GM12878 (cell line): ENCODE data around the gene KCNQ1OT1. TPM values are rescaled to one million over a fixed set of nuclear protein-coding genes. Genes with fewer than 3 reads are reported as not detected.

Experiments used
- ATAC-seq: fragments of 200-7000 bp; cut with Tn5 transposase; 3 replicates; pipeline ENCODE4 v1.9.1; 2020; ENCODE audit warnings: mild to moderate bottlenecking, moderate library complexity
- BruUV-seq: library from RNA; stranded (reverse); fragments of 400-500 nt; replicated peaks from 2 replicates; lab custom pipeline; 2021; lab: Mats Ljungman, UMichigan
- CTCF ChIA-PET: fragments of 300-600 bp; sonication (Branson Sonifier 250); formaldehyde crosslinking; extraction: SDS; loops from one replicate; lab custom pipeline; 2021; ENCODE audit warnings: inconsistent platforms; lab: Yijun Ruan, JAX
- POLR2A ChIA-PET: fragments of 350-600 bp; formaldehyde crosslinking; extraction: SDS; loops from one replicate; lab custom pipeline; 2021; ENCODE audit warnings: inconsistent platforms; lab: Charles Lee
- RAD21 ChIA-PET: fragments of 300-600 bp; sonication (Branson Sonifier 250); formaldehyde crosslinking; loops from one replicate; lab custom pipeline; 2023; ENCODE audit warnings: antibody characterized with exemption; ENCODE audit not compliant: unreplicated experiment; lab: Charles Lee
- SMC1A ChIA-PET: fragments of 300-600 bp; sonication (Branson Sonifier 250); formaldehyde crosslinking; loops from one replicate; lab custom pipeline; 2023; ENCODE audit not compliant: unreplicated experiment, uncharacterized antibody; lab: Charles Lee
- DNase-seq: peaks from one replicate; pipeline ENCODE4 v3.0.0-alpha.2; 2011; ENCODE audit warnings: low read depth, low spot score
- FAIRE-seq: peaks from 3 replicates; lab custom pipeline; 2011; peaks lifted over from hg19 to GRCh38; lab: Jason Lieb, UNC
- H2AFZ ChIP-seq: 2 replicates; pipeline ENCODE4 v1.6.0; 2011; ENCODE audit warnings: low read depth, low read length, control low read depth; ENCODE audit not compliant: control insufficient read depth
- H3K27ac ChIP-seq: 2 replicates; pipeline ENCODE4 v1.5.1; 2011; ENCODE audit warnings: control low read depth; ENCODE audit not compliant: control insufficient read depth, insufficient read depth
- H3K27me3 ChIP-seq, 2 experiments: replicated peaks in 1 of 2; 2 replicates each; pipeline versions ENCODE4 v1.6.0 to v1.6.1; 2011; ENCODE audit warnings: low read length in 1 of 2; ENCODE audit not compliant: control insufficient read depth in 2 of 2, insufficient read depth in 2 of 2
- H3K36me3 ChIP-seq, 2 experiments: 2 replicates each; pipeline ENCODE4 v1.5.1; 2011; ENCODE audit warnings: low read length in 1 of 2; ENCODE audit not compliant: control insufficient read depth in 2 of 2, insufficient read depth in 2 of 2
- H3K4me1 ChIP-seq: 2 replicates; pipeline ENCODE4 v1.6.1; 2011; ENCODE audit warnings: mild to moderate bottlenecking, low read length, moderate library complexity, mixed read lengths; ENCODE audit not compliant: control insufficient read depth, insufficient read depth
- H3K4me2 ChIP-seq: 2 replicates; pipeline ENCODE4 v1.6.0; 2011; ENCODE audit warnings: control low read depth; ENCODE audit not compliant: control insufficient read depth, insufficient read depth
- H3K4me3 ChIP-seq: fragments of 200-600 bp; sonication (generic); 2 replicates; pipeline ENCODE4 v1.5.1; 2016
- H3K79me2 ChIP-seq: 2 replicates; pipeline ENCODE4 v1.6.0; 2011; ENCODE audit warnings: low read length; ENCODE audit not compliant: control insufficient read depth, insufficient read depth
- H3K9ac ChIP-seq: 2 replicates; pipeline ENCODE4 v1.8.0; 2011; ENCODE audit warnings: low read length, control low read depth, mixed read lengths; ENCODE audit not compliant: control insufficient read depth, insufficient read depth
- H3K9me3 ChIP-seq: replicated peaks from 3 replicates; pipeline ENCODE4 v1.5.1; 2011; ENCODE audit warnings: mild to moderate bottlenecking, low read length; ENCODE audit not compliant: control insufficient read depth, insufficient read depth
- H4K20me1 ChIP-seq: 2 replicates; pipeline ENCODE4 v1.6.0; 2011; ENCODE audit not compliant: control insufficient read depth, insufficient read depth
- BHLHE40 ChIP-seq, 2 experiments: fragments of 450-650 bp in 1 of 2; IDR thresholded peaks; 2 replicates each; pipeline ENCODE4 v1.6.1; 2011 to 2017; ENCODE audit warnings: low read depth in 2 of 2, borderline replicate concordance in 1 of 2, improper control_type of control experiment in 1 of 2, low read length in 1 of 2, mild to moderate bottlenecking in 1 of 2
- EED ChIP-seq: sonication (generic); IDR thresholded peaks from 2 replicates; pipeline ENCODE4 v1.6.1; 2016; ENCODE audit warnings: antibody characterized with exemption, low read depth
- HCFC1 ChIP-seq: fragments of 150-350 bp; IDR thresholded peaks from 2 replicates; pipeline ENCODE4 v1.6.1; 2014; ENCODE audit warnings: low read length
- HDAC6 ChIP-seq: fragments of 200-600 bp; sonication (generic); IDR thresholded peaks from one replicate; pipeline ENCODE4 v1.8.0; 2017; ENCODE audit warnings: antibody characterized with exemption; ENCODE audit not compliant: unreplicated experiment
- JUNB ChIP-seq: IDR thresholded peaks from 2 replicates; pipeline ENCODE4 v1.6.1; 2016; ENCODE audit warnings: antibody characterized with exemption, mild to moderate bottlenecking
- KAT2A ChIP-seq: conservative IDR thresholded peaks from 2 replicates; pipeline ENCODE4 v1.6.1; 2011; ENCODE audit warnings: low read depth, low read length; ENCODE audit not compliant: control insufficient read depth
- SIN3A ChIP-seq: IDR thresholded peaks from 2 replicates; pipeline ENCODE4 v1.6.1; 2012; ENCODE audit warnings: low read depth, low read length, improper control_type of control experiment
- SMAD5 ChIP-seq: IDR thresholded peaks from 2 replicates; pipeline ENCODE4 v1.6.1; 2016; ENCODE audit warnings: antibody characterized with exemption, low read depth
- TAF1 ChIP-seq: IDR thresholded peaks from 2 replicates; pipeline ENCODE4 v1.6.1; 2011; ENCODE audit warnings: mild to moderate bottlenecking, low read depth, low read length, borderline replicate concordance
- ZNF217 ChIP-seq: fragments of 450-650 bp; IDR thresholded peaks from 2 replicates; pipeline ENCODE4 v1.6.1; 2017; ENCODE audit warnings: antibody characterized with exemption, mild to moderate bottlenecking
- WGBS: methylation state at CpG from one replicate; pipeline ENCODE4 v1.1.6; 2016; ENCODE audit warnings: low lambda C conversion rate; ENCODE audit not compliant: insufficient replicate concordance, insufficient coverage; ENCODE audit errors: missing lambda C conversion rate; 5-methylcytosine and 5-hydroxymethylcytosine counted together
- in situ Hi-C: fragments of 300-500 bp; cut with MboI; formaldehyde crosslinking; loops from 9 replicates; pipeline ENCODE4 v1.14.3; 2018; ENCODE audit warnings: mixed read lengths
- intact Hi-C: fragments of 100-400 bp; cut with micrococcal nuclease; formaldehyde crosslinking; loops from one replicate; pipeline ENCODE4 v1.14.2; 2022; ENCODE audit not compliant: unreplicated experiment
- polyA plus RNA-seq, 11 experiments: library from polyadenylated mRNA; depleted of rRNA in 4 of 11; unstranded in 6 of 11; stranded (reverse) in 5 of 11; fragments of >200 nt; fragmentation: Nextera tagmentation in 4 of 11; fragmentation: Illumina TruSeq in 1 of 11; extraction: Ambion mirVana in 4 of 11; extraction: Trizol in 1 of 11; gene quantifications; 1 replicate in 1 of 11; 2 replicates in 10 of 11; pipeline versions ENCODE4 v1.2.1 to v1.2.3, GENCODE V29; 2011 to 2016; ENCODE audit warnings: inconsistent platforms in 2 of 11, missing spikeins in 2 of 11, low read depth in 1 of 11
- total RNA-seq, 4 experiments: library from RNA; depleted of rRNA in 3 of 4; stranded (reverse); fragments of >200 nt in 3 of 4; fragmentation: Illumina TruSeq in 1 of 4; extraction: Trizol in 1 of 4; gene quantifications; 2 replicates each; pipeline versions ENCODE4 v1.2.1 to v1.2.3, GENCODE V29; 2013 to 2021
- TF ChIP-seq, protein P1 (sequence below): IDR thresholded peaks from 2 replicates; pipeline ENCODE4 v1.6.1; 2012; ENCODE audit warnings: improper control_type of control experiment, low read depth, low read length; ENCODE audit not compliant: insufficient replicate concordance

Gene KCNQ1OT1
- total and polyA plus RNA-seq, 10 of the 15 experiments (the other 5 are each of a cell fraction or from before 2014, with no cell fraction given): 0.02 to 1.6 (median 0.41) TPM

DNA sequence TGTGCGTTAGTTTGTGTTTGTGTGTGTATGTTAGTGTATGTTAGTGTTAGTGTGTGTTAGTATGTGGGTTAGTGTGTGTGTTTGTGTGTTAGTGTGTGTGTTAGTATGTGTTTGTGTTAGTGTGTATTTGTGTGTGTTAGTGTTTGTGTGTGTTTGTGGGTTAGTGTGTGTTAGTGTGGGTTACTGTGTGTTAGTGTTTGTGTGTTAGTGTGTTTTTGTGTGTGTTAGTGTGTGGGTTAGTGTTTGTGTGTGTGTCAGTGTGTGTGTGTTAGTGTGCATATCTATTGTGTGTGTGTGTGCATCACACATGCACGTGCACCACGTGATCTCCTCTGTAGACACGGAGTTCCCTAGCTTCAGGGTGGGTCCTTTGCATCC is 115.4 kb downstream of the KCNQ1OT1 start:
- no peak for TF ChIP-seq SIN3A
- 0 out of 4 replicates have a peak, but pooled peaks of 1 of the 2 experiments have one; percentile 22 for TF ChIP-seq BHLHE40 (IDR thresholded peaks at IDR 0.05; ENCODE audit: borderline replicate concordance in 1 of 2, low read depth in 2 of 2, low read length in 1 of 2)
- ChIA-PET RAD21 (no interaction called here), POLR2A (no interaction called here), CTCF (no interaction called here), SMC1A (no interaction called here)
- no peaks in the 10 kb centered on the region for H3K27me3 ChIP-seq
- in situ Hi-C loops (no loop called here), intact Hi-C loops (no loop called here)
- no peak for ATAC-seq
- no peak overlapping the region for H3K27ac ChIP-seq
- H3K4me1 ChIP-seq: no peaks in the 10 kb centered on the region
- no peaks in the 10 kb centered on the region for H4K20me1 ChIP-seq
- BruUV-seq: no TSS peak
- no peak for DNase-seq
- H3K9ac ChIP-seq: no peak overlapping the region
- no peak overlapping the region for H3K4me3 ChIP-seq
- 17% methylated on average over 4 of the region's 4 CpGs for WGBS
- no peaks in the 10 kb centered on the region for H3K36me3 ChIP-seq
- FAIRE-seq: no peak
- no peak overlapping the region for H2AFZ ChIP-seq
- H3K9me3 ChIP-seq: no peaks in the 10 kb centered on the region
- no peak overlapping the region for H3K4me2 ChIP-seq
- no peaks in the 10 kb centered on the region for H3K79me2 ChIP-seq

DNA sequence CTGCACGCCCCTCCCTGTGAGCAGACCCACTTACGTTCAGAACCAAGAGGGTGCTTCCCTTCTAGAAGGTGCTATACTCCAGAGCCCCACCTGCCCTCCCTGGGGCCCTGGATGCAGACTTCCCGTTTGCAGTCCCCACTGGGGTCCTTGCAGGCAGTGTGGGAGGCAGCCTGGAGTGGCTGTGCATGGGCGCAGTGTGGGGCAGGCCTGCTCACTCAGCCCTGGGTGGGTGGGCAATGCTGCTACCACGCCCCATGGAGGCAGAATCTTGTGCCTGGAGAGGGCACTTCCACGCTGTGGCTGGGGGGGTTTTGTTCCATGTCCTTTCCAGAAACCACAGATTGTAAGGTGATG is 116.2 kb downstream of the KCNQ1OT1 start:
- no peak overlapping the region for H3K4me2 ChIP-seq
- ChIA-PET RAD21 (no interaction called here), SMC1A (no interaction called here), CTCF (no interaction called here), POLR2A (no interaction called here)
- in situ Hi-C loops: no loop called here
- no peak for DNase-seq
- no peaks in the 10 kb centered on the region for H3K9me3 ChIP-seq
- H3K36me3 ChIP-seq: no peaks in the 10 kb centered on the region
- no peak for ATAC-seq
- no peaks in the 10 kb centered on the region for H3K79me2 ChIP-seq
- H2AFZ ChIP-seq: no peak overlapping the region
- no peak overlapping the region for H3K9ac ChIP-seq
- intact Hi-C loops: no loop called here
- no peak overlapping the region for H3K27ac ChIP-seq
- no peak overlapping the region for H3K4me3 ChIP-seq
- no peak for FAIRE-seq
- H3K4me1 ChIP-seq: no peaks in the 10 kb centered on the region
- H3K27me3 ChIP-seq: no peaks in the 10 kb centered on the region
- WGBS: 33% methylated on average over 6 of the region's 6 CpGs
- BruUV-seq: no TSS peak
- no peaks in the 10 kb centered on the region for H4K20me1 ChIP-seq
- TF ChIP-seq JUNB: no peak
- TF ChIP-seq HCFC1: no peak
- no peak for TF ChIP-seq HDAC6
- no peak for TF ChIP-seq TAF1
- no peak for TF ChIP-seq KAT2A
- no peak for TF ChIP-seq SMAD5
- TF ChIP-seq ZNF217: no peak
- TF ChIP-seq, protein P1, sequence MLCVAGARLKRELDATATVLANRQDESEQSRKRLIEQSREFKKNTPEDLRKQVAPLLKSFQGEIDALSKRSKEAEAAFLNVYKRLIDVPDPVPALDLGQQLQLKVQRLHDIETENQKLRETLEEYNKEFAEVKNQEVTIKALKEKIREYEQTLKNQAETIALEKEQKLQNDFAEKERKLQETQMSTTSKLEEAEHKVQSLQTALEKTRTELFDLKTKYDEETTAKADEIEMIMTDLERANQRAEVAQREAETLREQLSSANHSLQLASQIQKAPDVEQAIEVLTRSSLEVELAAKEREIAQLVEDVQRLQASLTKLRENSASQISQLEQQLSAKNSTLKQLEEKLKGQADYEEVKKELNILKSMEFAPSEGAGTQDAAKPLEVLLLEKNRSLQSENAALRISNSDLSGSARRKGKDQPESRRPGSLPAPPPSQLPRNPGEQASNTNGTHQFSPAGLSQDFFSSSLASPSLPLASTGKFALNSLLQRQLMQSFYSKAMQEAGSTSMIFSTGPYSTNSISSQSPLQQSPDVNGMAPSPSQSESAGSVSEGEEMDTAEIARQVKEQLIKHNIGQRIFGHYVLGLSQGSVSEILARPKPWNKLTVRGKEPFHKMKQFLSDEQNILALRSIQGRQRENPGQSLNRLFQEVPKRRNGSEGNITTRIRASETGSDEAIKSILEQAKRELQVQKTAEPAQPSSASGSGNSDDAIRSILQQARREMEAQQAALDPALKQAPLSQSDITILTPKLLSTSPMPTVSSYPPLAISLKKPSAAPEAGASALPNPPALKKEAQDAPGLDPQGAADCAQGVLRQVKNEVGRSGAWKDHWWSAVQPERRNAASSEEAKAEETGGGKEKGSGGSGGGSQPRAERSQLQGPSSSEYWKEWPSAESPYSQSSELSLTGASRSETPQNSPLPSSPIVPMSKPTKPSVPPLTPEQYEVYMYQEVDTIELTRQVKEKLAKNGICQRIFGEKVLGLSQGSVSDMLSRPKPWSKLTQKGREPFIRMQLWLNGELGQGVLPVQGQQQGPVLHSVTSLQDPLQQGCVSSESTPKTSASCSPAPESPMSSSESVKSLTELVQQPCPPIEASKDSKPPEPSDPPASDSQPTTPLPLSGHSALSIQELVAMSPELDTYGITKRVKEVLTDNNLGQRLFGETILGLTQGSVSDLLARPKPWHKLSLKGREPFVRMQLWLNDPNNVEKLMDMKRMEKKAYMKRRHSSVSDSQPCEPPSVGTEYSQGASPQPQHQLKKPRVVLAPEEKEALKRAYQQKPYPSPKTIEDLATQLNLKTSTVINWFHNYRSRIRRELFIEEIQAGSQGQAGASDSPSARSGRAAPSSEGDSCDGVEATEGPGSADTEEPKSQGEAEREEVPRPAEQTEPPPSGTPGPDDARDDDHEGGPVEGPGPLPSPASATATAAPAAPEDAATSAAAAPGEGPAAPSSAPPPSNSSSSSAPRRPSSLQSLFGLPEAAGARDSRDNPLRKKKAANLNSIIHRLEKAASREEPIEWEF: no peak
- TF ChIP-seq EED: no peak
